Suppressor macrophage (primary cell): ENCODE results near the gene CCDC184.
A peak's percentile ranks its signal among the peaks of the same experiment; 100 is the strongest.

ENCODE experiments used
- DNase-seq, 4 experiments: peaks; one replicate each; pipeline ENCODE4 v3.0.0-alpha.2; 2020 to 2022

CCDC184 gene

DNA sequence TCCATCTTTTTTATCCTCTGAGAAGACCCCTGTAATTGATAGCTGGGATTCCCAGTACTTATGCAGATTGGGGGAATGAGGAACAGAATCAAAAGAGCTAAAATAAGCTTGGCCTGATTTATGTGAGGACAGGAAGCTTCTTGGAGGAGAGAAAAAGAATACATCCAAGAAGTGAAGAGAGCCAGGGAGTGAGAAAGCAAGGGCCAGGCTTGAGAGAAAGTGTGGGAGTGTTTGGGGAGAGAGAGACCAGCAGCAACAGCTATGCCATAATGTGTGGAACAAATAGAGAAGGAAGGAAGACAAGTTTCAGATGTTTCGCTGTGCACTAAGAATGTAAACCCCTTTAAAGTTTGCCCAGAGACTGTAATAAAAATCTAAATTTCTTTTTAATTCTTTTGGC is 4.0 kb upstream of the CCDC184 start:
- no peak for DNase-seq

DNA sequence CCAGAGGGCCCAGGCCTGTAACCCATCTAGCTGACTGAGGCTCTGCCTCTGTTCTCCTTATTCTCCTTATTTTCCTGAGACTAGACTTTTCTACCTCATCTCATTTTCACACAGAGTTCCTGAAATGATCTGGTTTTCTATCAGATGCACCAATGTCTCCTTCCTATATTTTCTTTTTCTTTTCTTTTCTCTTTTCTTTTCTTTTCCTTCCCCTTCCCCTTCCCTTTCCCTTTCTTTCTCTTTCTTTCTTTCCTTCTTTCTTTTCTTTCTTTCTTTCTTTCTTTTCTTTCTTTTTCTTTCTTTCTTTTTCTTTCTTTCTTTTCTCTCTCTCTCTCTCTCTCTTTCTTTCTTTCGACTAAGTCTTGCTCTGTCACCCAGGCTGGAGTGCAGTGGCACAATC is 3.0 kb upstream of the CCDC184 start:
- no peak for DNase-seq

DNA sequence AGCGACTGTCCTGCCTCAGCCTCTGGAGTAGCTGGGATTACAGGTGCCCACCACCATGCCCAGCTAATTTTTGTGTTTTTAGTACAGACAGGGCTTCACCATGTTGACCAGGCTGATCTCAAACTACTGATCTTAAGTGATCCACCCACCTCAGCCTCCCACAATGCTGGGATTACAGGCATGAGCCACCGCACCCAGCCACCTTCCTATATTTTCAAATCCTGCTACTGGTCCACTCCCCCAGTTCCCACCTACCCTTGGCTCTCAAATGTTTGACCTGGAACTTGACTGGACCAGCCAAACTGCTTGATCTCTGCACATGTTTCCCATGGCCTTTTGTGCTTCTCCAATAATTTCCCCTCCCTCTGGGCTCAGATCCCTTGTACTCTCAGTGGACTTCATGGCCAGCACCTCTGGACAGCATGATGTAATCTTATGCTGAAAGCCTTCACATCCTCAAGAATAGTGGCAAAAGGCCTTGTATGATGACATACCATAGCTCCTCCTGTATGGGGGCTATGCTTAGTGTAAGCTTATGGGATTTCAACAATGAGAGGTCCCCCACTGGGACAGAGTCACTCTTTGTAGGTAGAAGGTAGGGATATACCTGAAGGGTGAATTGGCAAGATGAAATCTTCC is 2.5 kb upstream of the CCDC184 start:
- DNase-seq, result no peak

DNA sequence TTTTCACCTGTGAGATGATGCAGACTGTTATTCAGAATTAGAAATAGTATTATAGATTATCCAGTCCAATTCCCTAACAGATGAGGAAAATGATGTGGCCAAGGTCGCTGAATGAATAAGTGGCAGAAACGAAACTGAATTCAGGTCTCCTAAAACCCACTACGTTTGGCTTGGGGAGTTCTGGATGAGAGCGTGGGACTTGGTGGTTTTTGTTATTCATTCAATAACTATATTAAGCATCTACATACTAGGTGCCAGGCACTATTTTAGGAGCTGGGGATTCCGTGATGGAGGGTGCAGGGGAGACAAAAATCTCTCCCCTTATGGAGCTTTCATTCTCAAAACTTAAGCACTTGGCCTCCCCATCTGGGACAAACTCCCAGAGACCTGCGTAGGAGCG is 813 bp upstream of the CCDC184 start:
- DNase-seq, result no peak

DNA sequence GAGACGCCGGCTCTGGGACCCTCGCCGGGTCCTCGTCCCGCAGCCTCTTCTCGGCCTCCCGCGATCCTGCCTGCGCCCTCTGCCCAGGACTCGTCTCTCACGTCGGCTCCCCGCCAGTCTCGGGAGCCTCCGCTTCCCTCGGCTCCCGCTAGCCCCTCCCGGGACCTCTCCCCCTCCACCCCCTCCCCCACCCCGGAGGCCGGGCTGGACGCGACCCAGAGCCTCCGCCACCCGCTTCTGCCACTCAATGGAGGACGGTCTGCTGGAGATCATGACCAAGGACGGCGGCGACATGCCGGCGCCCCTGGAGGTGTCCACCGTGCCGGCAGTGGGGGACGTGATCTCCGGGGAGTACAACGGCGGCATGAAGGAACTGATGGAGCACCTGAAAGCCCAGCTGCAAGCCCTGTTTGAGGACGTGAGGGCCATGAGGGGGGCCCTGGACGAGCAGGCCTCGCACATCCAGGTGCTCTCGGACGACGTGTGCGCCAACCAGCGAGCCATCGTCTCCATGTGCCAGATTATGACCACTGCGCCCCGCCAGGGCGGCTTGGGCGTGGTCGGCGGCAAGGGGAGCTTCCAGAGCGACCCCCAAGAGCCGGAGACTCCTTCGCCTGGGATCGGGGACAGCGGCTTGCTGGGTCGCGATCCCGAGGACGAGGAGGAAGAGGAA is 568 bp downstream of the CCDC184 start:
- no peak for DNase-seq

DNA sequence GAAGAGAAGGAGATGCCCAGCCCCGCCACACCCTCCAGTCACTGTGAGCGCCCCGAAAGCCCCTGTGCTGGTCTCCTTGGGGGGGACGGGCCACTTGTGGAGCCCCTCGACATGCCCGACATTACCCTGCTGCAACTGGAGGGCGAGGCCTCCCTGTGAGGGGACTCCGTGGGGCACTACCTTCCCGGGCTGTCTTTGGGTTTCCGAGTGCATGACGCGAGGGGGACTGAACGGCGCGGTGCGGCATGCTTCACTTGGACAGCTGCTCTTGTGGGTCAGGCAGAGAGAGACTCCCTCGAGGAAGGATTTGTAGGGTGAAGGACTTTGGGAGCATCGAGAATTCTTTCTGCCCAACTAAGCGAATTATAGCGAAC is 1.1 kb downstream of the CCDC184 start:
- no peak for DNase-seq

DNA sequence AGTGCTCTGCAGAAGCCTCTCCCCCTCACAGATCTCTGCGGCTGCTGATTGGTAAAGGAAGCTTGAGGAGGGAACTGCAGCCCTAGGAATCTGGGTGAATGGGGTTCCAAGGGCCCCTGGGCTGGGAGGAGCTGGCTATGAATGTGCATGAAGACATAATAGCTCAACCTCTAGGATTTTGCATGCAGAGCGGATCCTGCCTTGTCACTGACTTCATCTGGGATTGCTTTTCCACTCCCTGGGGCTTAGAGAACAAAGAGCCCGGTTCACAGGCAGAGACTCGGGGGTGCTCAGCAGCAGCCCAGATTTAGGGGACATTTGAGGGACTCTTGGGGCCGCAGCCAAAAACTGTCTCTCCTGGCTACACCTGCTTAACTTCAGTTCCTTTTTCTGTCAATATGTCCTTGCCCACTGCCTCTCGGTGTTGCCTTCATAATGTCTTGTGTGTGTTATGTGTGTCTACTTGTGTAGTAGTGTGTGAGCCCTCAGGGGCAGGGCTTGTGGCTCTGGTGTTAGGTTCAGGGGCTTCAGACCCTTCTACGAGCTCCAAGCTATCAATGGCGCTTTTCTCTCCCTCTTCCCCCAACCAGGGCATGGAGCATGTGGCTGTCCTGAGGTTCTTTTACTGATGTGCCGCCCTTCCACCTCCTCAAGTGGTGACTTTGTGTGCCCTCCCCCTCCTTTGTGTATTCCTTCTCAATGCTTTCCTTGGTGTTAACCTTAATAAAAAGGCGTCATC is 1.9 kb downstream of the CCDC184 start:
- no peak for DNase-seq

DNA sequence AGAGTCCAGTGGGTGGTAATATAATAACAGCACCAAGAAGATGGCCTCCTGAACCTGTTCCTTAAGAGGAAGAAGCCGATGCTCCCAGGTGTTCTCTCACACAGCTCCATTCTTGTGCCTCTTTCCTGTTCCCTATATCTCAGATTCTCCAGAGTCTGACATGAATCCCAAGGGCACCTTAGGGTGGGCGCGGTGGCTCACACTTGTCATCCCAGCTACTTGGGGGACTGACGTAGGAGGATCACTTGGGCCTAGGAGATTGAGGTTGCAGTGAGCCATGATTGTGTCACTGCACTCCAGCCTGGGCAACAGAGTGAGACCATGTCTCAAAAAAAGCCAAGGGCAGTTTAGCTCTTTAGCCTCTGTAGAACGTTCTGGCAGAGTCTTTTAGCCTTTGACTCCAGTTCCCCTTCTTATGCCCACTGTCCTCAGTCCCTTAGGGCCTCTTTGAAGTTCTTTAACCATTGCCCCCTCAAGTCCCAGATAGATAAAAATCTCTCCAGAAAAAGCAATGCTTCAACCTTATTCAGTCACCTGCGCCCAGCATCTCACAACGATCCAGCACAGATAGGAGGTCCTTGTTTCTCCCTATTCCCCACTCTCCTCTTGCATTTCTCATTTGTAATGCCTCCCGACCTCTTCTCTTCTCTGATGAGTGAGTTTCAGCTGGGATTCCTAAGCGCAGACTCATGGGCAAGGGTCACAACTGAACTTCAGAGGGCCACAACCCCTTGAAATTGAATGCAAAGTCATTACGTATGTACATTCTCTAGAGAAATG is 4.7 kb downstream of the CCDC184 start:
- no peak for DNase-seq

DNA sequence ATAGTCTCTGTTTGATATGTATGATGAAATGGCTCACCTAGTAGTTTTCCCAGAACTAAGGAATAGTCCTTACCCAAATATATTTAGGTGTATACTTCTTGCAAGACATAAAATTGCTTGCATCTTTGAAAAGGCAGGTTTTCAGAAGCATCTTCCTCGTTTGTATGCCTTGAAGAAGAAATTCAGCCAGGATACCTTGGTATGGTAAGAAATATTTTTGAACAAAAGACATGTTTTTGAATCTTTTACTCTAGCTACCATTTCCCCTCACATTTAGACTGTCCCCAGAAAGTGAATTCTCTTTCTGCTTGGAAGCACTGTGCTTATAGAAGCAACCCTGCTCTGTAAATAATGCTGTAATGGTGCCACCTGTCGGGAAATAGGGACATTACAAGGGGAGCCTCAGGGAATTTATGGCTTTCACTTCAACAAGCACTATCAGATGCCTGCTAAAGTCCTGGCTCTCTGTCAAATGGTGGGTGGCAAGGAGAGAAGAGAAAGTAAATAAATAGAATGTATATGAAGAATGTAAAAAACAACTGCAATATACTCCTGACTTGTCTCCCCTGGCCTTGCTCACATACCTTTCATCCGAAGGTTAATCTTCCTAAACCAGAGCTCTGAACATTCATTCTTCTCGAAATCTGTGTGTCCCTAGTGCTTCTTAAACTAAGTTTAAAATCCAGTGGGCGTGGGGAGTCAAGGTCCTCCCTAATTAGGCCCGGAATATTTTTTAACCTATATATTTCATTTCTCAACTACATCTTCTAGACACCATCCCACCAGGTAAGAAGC is 6.1 kb downstream of the CCDC184 start:
- peak; percentile 75 to 87 (median 76) for DNase-seq

DNA sequence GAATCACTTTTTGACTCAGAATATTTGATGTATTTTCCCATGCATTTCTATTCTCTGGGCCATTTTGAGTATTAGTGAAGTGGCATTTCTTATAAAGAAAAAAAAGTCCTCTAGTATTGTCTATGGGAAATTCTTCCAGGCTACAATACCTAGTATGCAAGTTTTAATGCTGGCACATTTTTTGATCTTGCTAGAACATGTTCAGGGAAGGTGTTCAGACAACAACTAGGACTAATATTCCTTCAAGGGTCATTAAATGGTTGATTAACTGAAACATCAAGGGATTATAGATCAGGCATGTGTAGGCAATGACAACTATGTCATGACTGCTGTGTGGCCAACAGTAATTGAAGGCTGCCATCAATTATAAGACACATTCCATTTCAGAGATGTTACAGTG is 7.7 kb downstream of the CCDC184 start:
- no peak for DNase-seq

DNA sequence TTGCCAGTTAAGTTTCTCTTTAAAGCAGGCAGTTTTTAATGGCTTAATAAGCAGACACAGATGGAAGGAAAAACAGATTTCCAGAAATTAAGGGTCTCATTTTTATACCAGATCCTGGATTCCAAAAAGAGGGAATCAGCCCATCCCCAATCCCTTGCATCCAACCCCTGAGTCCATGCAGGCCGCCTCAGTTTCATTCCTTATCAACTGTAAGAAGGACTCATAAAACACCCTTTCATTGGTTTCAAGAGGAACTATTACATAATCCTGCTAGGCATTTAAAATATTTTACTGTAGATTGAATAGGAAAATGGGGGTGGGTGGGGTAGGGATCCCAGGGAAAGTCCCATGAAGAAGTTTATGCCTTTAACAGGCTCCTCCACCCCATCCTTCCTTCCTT is 9.4 kb downstream of the CCDC184 start:
- no peak for DNase-seq

DNA sequence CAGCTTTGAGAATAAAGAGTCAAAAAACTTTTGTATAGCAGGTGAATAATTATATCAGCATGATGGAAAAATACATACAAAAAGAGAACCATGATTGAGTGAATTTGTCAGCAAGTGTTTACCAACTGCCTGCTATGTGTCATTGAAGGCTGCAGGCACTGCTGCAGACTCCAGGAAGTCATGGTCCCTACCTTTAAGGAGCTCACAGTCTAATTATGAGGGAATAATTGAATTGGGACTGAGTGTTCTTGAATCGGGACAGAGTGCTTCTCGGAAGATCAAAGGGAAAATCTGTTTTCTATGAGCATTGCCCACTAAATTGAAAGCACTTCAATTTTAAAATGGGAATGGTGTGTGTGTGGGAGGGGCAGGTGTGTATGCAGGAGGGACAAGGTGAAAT is 10.2 kb downstream of the CCDC184 start:
- no peak for DNase-seq

DNA sequence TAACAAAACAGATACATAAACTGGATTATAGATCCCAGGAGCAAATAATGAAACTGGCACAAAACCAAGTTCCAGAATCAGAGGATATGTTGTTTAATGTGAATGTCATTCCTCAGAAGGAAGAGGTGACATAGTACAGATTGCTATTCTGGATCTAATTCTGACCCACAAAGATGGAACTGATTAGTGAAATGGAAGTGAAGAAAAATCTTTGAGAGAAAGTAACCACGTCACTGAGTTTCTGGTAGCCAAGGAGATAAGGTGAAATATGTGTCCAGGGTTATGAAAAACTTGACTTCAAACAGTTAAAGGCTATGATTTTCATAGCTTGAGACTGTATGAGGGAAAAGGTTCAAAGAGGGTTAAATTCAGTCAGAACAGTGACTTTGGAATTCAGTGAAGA is 11.4 kb downstream of the CCDC184 start:
- no peak for DNase-seq

DNA sequence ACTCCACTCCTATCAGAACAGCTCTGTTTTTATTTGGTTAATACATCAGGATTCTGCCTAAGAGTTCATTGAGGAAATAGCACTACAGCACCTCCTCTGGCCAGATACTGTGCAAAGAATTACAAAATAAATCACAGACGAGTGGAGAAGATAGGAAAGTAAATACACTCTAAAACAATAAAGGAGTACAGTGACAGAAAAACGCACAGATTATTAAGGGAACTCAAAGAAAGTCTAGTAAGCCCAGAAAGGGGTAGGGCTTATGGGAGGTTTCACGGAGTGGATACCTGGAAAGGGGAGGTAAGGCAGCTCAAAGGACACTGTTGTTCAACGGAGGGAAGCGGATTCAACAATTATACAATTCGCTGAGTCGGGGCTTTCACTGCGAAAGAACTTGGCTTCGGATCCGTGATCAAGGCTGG is 14.1 kb downstream of the CCDC184 start:
- peak; percentile 39 to 71 (median 53) for DNase-seq

DNA sequence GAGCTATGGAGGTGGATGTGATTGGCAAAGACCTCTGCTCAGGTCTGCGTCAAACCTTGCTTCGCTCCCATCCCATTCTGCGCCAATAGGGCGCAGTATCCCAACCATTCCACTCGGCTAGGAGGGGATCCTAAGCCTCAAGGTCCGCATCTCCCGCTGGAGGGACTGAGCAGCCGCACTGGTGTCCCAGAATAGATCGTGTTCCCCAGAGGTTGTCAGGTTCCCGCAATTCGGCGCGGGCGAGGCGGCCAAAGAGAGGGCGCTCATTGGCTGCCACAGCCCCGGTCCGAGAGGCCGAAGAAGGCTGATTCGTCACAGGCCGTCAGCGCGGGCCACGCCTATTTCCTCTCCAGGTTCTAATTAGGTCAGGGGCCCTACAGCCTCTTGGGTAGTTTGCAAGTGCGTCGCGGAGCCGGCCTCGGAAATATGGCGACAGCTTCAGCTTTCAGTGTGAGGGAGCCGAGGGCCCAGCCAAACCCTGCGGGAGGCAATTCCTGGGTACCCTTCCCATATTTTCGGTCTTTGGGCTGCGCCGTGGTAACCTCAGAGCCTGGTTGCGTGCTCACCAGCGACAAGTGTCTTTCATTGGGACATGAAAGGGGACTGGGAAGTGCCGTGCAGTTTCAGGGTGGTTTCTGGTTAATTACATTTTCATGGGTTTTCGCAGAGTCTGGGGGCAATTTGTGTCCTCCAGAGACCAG is 14.7 kb downstream of the CCDC184 start:
- DNase-seq, result peak; percentile 97 to 98 (median 98)

DNA sequence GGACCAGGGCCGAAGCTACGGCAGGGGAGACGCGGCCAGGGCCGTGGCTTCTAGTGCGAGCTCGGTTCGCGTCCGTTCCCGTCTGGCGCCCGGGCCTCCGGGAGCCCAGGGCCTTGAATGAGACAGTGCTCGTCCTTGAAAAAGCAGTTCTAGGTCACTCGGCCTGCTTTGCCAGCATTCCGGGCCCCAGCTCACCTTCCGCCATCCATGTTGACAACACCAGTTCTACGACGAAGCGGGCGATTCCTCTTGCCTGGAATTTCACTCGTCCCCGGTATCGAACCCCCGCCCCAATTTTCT is 15.2 kb downstream of the CCDC184 start:
- peak in 3 of 4 experiments; percentile 46 to 71 (median 65) for DNase-seq

DNA sequence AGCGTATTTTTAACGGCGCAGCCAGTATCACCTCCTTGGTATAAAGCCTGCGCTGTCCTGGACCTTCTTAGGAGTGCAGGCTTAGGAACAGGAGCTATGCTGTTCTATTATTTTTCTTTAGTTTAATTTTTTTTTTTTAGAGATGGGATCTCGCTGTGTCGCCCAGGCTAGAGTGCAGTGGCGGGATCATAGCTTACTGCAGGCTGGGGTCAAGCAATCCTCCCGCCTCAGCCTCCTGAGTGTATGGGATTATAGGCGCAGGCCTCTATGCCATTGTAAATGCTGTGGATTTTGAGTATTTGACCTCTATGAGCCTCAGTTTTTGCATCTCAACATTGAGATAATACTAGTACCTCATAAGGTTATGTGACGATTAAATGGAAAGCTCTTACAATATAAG is 15.5 kb downstream of the CCDC184 start:
- DNase-seq, result no peak

DNA sequence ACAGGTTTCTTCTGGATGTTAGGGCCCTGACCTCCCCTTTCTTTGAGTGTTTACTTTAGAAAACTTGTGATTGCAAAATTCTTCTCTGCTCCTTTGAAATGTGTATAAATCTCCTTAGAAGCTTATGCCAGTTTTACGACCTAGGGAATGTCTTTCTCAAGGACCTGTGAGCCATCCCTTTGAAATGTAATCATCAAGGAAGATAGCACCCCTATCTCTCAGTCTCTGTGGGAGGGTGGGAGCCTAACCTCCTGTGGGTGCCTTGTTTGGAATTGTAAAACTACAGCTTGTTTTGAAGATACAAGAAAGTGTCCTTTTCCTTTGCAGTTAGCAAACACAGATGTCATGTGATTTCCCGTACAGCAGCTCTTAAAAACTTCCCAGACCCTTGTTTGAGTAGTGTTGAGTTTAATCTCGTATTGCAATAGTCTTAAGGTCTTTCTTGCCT is 16.4 kb downstream of the CCDC184 start:
- DNase-seq, result peak in 3 of 4 experiments; percentile 20 to 39 (median 23)

DNA sequence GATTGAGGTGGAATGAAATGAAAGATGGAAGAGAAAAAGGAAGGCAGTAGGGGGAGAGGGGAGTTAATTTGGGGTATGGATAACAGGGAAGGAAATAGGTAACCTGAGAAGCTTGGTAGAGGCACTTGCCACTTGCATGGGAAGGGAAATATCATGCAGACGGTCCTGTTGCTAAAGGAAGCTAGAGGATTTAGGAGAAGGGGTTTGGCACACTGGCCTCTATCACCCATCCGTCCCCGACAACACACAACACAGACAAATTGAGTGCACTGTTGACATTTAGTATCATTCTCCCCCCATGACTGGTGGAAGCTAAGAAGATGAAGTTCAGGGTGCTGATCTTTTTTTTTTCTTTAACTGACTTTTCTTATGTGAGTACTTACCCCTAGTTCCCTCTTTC is 17.6 kb downstream of the CCDC184 start:
- no peak for DNase-seq

DNA sequence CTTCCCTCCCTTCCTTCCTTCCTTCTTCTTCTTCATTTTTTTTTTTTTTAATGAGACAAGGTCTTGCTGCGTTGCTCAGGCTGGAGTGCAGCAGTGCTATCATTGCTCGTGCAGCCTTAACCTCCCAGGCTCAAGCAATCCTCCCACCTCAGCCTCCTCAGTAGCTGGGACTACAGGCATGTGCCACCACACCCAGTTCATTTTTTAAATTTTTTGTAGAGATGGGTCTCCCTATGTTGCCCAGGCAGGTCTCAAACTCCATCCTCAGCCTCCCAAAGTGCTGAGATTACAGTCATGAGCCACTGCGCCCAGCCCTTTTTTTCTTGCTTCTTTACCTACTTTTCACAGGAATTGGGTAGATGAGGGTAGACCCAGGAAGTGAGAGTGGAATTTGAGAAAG is 18.1 kb downstream of the CCDC184 start:
- DNase-seq, result no peak

DNA sequence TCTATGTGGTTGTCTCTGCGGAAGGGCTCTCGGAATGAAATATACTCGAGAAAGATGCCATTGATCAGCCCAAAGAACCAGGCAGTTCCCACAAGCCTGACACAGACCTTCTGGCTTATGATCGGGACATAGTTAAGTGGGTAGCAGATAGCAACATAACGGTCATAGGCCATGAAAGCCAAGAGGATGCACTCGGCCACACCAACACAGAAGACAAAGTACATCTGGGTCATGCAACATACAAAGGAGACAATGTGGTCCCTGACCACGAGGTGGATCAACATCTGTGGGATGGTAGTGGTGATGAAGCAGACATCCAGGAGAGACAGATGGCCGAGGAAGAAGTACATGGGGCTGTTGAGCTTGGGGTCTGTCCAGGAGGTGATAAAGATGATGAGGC is 19.3 kb downstream of the CCDC184 start:
- no peak for DNase-seq

DNA sequence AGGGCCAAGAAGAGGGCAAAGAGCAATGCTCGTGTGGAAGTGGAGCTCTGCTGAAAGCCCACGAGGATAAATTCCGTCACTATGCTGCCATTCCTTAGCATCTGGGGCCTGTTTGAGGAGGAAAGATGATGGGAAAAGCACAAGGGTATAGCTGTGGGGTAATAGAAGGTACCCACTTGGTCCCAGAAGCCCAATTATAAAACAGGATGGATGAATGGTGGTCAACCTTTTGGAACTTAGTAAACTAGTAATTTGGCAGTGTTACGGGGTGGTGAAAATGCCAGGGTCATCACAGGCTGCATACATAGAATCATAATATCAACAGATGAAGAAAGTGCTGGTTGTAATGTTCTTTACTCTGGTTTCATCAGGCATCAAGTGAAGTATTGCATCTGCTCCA is 19.7 kb downstream of the CCDC184 start, which contains the start of gene OR10AD1:
Gene OR10AD1 (minus strand): TSS at position 101 of the 400 bp plus-strand sequence. CDS start 0 bp downstream, at position 101.
- DNase-seq, result no peak
